Activated CD8-positive, alpha-beta memory T cell treated with anti-CD3 and anti-CD28 coated beads, Interleukin-2, amount 50 U/mL, for 1 hour (primary cell): ENCODE data around the gene TNFRSF18.

ENCODE experiments used
- DNase-seq: peaks from one replicate; pipeline ENCODE4 v3.0.0-alpha.2; 2020; ENCODE audit errors: extremely low read depth

Gene TNFRSF18

DNA sequence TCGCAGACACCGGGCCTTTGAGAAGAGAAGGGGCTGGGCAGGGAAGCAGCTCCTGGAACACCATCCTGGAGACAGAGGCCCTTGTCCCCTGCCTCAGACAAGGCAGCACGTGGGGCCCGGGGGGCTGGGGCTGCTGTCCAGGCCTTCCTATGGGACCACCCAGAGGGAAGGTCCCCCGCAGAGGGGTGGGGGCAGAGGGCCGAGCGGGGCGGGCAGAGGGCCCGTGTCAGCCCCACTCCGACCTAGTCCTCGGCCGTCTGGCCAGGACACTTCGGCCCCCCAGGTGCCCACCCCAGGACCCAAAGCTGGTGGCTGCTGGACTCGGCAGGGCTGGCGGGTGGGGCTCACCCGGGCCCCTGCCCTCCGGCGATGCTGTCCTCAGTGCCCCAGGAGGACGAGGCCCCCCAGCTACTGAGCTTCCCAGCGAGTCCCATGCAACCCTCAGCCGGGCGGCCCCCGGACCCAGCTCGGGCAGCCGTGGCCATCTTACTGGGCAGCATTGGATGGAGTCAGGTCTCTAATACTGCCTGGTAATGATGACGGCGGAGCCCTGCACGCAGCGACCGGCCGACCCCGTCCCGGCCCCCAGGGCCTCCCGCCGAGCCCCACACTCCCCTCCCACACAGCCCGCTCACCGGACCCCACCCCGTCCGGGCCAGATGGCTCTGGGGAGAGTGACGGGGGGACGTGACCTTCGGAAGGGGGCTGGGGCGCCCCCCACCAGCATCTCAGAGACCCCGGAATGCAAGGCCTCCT, 39.6 kb downstream of the TNFRSF18 start:
- DNase-seq: no peak

DNA sequence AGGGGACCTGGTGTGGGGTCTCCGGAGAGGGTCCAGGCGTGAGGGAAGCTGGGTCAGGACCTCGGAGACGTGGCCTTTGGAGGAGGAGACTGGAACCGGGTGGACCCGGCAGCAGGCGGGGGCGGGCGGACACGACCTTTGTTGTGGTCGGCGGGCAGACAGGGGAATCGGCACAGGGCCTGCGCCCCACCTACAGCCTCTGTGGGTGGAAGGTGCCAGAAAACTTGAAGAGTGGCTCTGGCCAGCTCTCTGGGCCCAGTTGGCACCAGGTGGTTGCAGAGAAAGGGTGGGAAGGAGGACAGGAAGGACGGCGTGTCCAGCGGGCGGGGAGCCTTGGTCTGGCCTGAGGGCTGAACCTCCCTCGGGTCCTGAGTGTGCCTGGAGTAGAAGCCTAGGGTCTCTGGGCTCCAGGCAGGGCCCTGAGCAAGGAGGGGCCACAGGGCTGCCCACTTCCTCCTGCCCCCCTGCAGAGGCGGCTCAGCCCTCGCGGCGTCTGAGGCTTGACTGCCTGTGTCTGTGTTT, 40.4 kb downstream of the TNFRSF18 start:
- no peak for DNase-seq

DNA sequence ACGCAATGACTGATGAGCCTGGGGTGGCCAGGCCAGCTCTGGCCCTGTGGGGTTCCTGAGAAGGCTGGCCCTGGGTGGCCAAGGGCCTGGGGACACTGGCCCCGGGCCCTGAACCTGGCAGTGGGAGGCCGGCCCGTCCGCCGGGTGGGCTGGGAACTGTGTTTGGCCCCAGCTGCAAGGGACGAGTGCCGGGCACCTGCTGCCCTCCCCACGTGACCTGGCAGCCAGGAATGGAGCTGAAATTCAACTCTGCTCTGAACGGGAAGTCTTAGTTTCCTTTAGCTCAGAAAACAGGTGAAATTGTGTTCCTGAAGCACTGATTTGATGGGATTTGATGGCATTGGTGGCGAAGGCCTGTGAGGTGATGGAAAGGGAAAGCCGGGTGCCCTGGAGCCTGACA, 40.9 kb downstream of the TNFRSF18 start:
- DNase-seq: no peak

- no peak for DNase-seq
These were observed 41.5 kb downstream of the TNFRSF18 start for GRCh38 chr1:1164701-1165451.

DNA sequence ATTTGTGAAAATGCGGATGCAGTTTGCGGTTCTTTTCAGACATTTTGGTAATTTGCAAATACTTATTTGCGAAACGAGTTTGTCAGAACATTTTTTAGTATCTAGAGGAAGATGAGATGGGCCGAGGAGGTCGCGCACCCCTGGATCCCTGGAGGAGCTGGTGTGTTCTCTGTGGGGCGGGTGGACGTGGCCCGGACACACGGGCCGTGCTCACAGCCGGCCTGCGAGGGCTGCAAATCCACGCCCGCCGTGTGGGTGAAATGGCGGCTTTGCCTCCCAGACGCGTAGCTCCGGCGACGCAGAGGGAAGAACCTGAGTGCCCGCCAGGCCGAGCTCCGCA, 42.1 kb downstream of the TNFRSF18 start:
- DNase-seq: no peak

GRCh38 chr1:1163538-1164070, 42.8 kb downstream of the TNFRSF18 start:
- DNase-seq: no peak

GRCh38 chr1:1162597-1163537, 43.5 kb downstream of the TNFRSF18 start:
- DNase-seq: no peak

DNA sequence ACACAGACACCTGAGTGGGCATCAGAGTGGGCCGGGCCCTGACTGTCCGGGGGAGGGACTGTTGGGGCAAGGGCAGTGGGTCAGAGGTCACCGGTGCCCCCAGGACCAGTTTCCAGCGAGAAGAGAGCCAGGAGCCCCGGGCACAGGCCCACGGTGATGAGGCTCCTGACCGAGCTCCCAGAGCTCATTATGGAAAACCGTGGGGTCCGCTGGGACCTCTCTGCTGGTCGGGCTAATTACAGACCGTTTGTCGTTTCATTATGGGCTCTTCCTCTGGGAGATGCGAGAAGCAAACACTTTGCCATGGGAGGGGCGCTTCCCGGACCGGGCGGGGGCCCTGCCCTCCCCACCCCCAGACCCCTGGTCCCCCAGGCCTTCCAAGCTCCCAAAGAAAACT, 44.7 kb downstream of the TNFRSF18 start:
- DNase-seq: no peak

DNA sequence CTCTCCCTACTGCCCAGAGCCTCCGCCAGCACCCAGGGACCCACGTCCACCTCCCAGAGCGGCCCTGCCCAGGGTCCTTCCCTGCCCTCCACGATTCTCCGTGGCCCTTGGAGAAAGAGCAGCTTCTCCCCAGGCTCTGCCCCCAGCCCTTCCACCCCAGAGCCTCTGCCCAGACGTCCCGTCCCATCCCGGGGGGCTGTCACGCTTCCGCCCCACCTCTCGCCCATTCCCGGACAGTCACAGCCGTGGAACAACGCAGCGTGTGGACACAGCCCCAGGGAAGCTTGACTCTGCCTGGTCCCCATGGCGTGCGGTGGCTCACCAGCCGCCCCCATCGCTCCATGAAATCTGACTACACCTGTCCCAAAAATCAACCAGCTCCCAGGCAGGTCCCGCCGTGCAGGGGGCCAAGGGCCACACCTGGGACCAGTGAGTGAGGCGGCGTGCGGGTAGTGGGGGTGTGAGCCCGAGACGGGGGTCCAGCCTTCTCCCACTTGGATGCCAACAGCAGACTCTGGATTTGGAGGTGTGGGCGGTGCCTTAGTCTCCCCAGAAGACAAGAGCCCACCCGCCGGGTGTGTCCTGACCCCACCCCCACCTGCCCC, 45.2 kb downstream of the TNFRSF18 start:
- DNase-seq: no peak

DNA sequence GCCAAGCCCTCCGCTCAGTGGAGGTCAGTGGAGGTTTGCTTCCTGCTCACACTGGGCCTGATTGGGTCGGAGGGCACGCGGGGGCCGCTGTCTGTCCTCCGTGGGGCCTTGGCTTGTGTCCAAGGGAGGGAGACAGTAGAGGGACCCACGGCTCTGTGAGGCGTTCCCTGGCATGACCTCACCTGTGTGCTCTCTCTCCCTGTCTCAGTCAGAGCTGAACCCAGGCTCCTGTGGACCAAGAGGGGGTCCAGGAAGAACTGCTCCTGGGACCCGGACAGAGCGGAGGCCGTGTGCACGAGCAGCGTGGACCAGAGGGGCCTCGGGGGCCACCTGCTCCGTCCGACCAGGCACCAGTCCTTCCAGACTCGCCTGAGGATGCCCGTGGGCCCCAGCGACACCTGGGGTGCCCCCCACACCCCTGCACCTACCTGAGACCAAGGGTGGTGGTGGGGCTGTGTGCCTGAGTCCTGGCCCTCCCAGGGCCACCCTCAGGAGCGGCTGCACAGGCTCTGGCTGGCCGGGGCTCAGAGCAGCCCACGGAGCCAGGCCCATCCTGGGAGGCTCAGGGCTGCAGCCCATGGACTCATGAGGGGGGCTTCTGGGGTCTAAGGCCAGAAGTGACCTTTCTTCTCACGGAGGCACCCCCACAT, 46.0 kb downstream of the TNFRSF18 start:
- no peak for DNase-seq

DNA sequence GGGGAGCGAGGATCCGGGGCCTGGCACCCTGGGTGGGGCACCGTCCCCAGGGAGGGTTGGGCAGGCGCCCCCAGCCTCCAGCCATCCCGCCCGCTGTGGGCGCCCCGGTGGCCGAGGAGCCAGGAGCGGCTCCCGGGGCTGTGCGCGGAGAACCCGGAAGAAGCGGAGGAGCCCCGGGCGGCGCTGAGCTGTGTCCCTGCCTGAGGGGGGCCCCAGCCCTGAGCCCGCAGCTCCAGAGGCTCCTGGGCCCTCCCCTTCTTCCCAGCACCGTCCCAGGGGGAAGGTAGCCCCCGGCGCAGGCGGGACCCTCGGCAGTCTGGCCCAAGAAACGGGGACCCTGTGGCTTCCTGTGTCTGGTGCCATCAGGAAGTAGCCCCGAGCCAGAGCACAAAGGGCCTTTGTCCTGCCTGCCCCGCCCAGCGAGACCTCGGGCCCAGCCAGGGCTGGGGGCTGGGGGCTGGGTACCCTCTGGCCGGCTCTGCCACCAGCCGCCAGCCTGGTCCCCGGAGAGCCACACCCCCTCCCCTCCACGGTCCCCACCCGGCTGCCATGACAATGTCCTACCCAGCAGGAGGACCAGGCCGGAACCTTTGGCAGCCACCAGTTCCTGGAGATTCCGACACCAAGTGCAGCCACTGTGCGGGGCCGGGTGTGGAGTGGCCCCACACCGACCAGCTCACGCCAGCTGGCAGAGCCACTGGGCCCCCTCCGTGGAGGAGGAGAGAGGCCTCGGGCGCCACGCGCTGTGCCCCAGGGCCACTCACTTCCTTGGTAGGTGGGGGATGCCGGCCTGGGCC, 48.3 kb downstream of the TNFRSF18 start:
- DNase-seq: no peak

DNA sequence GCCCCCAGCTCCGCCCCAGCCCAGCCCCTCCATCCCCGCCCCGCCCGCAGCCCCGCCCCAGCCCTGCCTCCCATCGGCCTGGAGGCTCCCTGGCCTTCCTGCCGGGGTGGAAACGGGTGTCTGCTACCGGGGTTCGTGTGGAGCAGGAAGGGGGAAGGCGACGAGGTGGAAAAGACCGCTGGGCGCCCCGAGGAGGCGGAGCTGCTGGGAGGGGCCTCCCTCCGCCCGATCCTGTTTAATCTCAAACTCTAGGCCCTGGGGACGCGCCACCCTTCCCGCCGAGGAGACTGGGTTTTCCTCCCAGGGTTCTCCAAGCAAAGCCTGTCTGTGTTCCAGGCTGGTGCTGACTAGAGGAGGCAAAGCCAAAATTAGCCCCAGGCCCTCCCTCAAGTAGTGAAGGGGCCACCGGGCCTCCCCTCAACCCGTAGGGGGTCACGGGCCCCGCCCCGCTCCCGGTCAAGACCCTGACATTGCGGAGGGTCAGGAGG, 48.9 kb downstream of the TNFRSF18 start:
- DNase-seq: peak; percentile 26

- no peak for DNase-seq
These were observed 49.4 kb downstream of the TNFRSF18 start for GRCh38 chr1:1157033-1157365.

GRCh38 chr1:1156140-1157032, 50.0 kb downstream of the TNFRSF18 start:
- DNase-seq: no peak

GRCh38 chr1:1155258-1155657, 51.1 kb downstream of the TNFRSF18 start:
- no peak for DNase-seq

GRCh38 chr1:1153874-1154273, 52.5 kb downstream of the TNFRSF18 start:
- no peak for DNase-seq
